ENCODE results near the gene MAGOH. TPM values are rescaled to one million over a fixed set of nuclear protein-coding genes. Genes with fewer than 3 reads are reported as not detected.

MAGOH gene
- total RNA-seq, 4 donors from 2014 or later = 5.0 to 48.6 (median 23.5) TPM

DNA sequence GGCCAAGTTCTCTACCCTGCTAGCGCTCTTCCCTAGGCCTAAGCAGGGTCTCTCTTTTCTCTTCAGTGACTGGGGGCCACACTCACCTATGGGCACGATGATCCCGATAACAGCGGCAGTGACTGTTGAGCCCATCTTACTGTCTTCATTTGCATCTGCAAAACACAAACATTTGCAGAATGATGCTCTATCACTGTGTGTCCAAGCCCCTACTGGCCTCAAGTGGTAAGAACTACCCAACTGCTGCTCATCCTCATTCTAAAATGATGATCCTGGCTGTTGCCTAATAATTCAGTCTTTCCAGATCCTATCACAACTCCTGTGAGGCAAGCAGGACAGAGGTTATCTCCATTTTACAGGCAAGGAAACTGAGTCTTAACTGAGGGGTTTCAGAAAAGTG, 16.7 kb upstream of the MAGOH start:
- 95 to 100% methylated on average over 4 of the region's 4 CpGs for WGBS, 2 donors (ENCODE audit: low coverage in 1 of 2)
- intact Hi-C loops (cut with DNase I; ENCODE audit: low total_unique reads) = no loop called here
- H3K9me3 ChIP-seq = no peaks in the 10 kb centered on the region
- no peaks in the 10 kb centered on the region for H3K36me3 ChIP-seq
- TF ChIP-seq, protein P1, sequence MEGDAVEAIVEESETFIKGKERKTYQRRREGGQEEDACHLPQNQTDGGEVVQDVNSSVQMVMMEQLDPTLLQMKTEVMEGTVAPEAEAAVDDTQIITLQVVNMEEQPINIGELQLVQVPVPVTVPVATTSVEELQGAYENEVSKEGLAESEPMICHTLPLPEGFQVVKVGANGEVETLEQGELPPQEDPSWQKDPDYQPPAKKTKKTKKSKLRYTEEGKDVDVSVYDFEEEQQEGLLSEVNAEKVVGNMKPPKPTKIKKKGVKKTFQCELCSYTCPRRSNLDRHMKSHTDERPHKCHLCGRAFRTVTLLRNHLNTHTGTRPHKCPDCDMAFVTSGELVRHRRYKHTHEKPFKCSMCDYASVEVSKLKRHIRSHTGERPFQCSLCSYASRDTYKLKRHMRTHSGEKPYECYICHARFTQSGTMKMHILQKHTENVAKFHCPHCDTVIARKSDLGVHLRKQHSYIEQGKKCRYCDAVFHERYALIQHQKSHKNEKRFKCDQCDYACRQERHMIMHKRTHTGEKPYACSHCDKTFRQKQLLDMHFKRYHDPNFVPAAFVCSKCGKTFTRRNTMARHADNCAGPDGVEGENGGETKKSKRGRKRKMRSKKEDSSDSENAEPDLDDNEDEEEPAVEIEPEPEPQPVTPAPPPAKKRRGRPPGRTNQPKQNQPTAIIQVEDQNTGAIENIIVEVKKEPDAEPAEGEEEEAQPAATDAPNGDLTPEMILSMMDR (IDR thresholded peaks at IDR 0.05) = no peak
- TF ChIP-seq POLR2AphosphoS5 (IDR thresholded peaks at IDR 0.05) (no peak), POLR2A (IDR thresholded peaks at IDR 0.05) (no peak), EP300 (IDR thresholded peaks at IDR 0.05; ENCODE audit: low read depth) (no peak)
- DNase-seq = no peak
- H3K27ac ChIP-seq = no peak overlapping the region
- no peaks in the 10 kb centered on the region for H3K27me3 ChIP-seq
- H3K4me1 ChIP-seq = no peaks in the 10 kb centered on the region
- in situ Hi-C loops (cut with MboI; ENCODE audit: low pct_ligation_motif_present in 1 of 4, low pct_unique_long_range_greater_than_20kb in 1 of 4, low sequenced_read_pairs in 3 of 4) = no loop called here
- no peak overlapping the region for H3K4me3 ChIP-seq

DNA sequence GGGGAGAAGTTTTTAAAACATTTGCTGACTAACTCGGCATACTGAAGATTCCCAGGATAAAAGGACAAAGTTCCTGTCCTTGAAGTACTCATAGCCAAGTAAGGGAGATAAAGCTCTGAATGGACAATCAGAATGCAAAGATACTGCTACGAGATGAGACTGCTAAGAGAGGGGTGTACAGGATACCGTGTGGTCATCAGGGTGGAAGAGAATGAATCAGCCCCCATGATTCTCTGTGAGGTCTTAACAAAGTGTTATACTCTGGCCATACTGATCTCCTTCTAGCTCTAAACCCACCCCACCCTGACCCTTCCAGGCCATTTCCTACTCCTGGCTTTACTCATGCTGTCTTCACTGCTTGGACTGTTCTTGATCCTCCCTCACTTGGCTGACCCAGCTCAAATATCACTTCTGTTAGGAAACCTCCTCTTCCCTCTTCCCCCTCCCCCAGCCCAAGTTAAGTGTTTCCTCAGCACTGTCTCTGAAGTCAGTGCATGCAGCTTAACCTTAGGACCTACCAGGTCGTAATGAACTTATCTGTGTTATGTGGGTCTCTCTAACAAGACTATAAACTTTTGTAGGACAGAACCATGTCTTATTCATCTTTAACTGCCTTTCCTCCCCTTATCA, 15.8 kb upstream of the MAGOH start:
- Histone ChIP-seq H3K27ac (no peak overlapping the region), H3K4me1 (no peaks in the 10 kb centered on the region), H3K27me3 (no peaks in the 10 kb centered on the region), H3K9me3 (no peaks in the 10 kb centered on the region), H3K36me3 (no peaks in the 10 kb centered on the region), H3K4me3 (no peak overlapping the region)
- 80 to 83% methylated on average over 4 of the region's 4 CpGs for WGBS, 2 donors (ENCODE audit: low coverage in 1 of 2)
- in situ Hi-C loops (cut with MboI; ENCODE audit: low pct_ligation_motif_present in 1 of 4, low pct_unique_long_range_greater_than_20kb in 1 of 4, low sequenced_read_pairs in 3 of 4) = no loop called here
- intact Hi-C loops (cut with DNase I; ENCODE audit: low total_unique reads) = no loop called here
- TF ChIP-seq, protein P1 (IDR thresholded peaks at IDR 0.05) = no peak
- TF ChIP-seq EP300 (IDR thresholded peaks at IDR 0.05; ENCODE audit: low read depth) = no peak
- DNase-seq = no peak

DNA sequence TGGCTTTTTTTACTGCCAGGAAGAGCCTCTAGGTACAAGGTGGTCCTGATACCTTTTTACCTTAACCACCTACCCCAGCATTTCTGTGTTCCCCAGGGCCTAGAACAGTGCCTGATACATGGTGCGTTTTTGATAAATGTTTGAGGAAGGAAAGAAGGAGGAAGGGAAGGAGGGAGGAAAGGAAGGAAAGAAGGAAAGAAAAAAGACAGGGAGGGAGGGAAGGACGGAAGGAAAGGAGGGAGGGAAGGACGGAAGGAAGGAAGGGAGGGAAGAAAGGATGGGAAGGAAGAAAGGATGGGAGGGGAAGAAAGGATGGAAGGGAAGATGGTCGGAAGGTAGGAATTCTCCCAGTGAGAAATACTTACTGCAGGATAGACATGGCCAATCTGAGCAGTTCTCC, 12.0 kb upstream of the MAGOH start:
- in situ Hi-C loops (cut with MboI; ENCODE audit: low pct_ligation_motif_present in 1 of 4, low pct_unique_long_range_greater_than_20kb in 1 of 4, low sequenced_read_pairs in 3 of 4) (no loop called here), intact Hi-C loops (cut with DNase I; ENCODE audit: low total_unique reads) (no loop called here)
- Histone ChIP-seq H3K4me3 (no peak overlapping the region), H3K36me3 (no peaks in the 10 kb centered on the region), H3K9me3 (no peaks in the 10 kb centered on the region), H3K27me3 (no peaks in the 10 kb centered on the region), H3K27ac (no peak overlapping the region), H3K4me1 (no peaks in the 10 kb centered on the region)
- TF ChIP-seq, protein P1 (IDR thresholded peaks at IDR 0.05) = no peak
- DNase-seq = no peak
- 80 to 97% methylated on average over 4 of the region's 4 CpGs for WGBS, 2 donors (ENCODE audit: low coverage in 1 of 2)

DNA sequence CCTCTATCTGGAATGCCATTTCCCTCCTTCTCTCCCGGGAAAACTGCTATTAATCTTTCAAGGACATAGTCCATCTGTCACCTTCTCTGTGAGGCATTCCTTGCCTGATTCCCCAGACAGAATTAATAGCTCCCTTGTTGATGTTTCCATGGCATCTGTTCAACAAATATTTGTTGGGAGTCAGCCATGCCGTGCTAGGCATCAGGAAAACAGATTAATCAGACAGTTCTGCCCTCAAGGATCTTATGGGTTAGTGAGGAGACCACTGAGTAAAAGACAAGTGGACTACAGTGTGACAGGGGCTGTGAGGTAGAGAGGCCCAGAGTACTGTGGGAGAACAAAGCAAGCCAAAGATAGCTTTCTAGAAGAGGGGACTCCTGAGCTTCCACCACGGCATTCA, 11.4 kb upstream of the MAGOH start:
- Histone ChIP-seq H3K9me3 (no peaks in the 10 kb centered on the region), H3K27ac (no peak overlapping the region), H3K27me3 (no peaks in the 10 kb centered on the region), H3K4me3 (no peak overlapping the region), H3K4me1 (no peaks in the 10 kb centered on the region), H3K36me3 (no peaks in the 10 kb centered on the region)
- WGBS, 2 donors (ENCODE audit: low coverage in 1 of 2) = 68 to 94% methylated on average over 2 to 3 of the region's 3 CpGs
- in situ Hi-C loops (cut with MboI; ENCODE audit: low pct_ligation_motif_present in 1 of 4, low pct_unique_long_range_greater_than_20kb in 1 of 4, low sequenced_read_pairs in 3 of 4) = no loop called here
- no peak for DNase-seq
- intact Hi-C loops (cut with DNase I; ENCODE audit: low total_unique reads) = no loop called here
- TF ChIP-seq EP300 (IDR thresholded peaks at IDR 0.05; ENCODE audit: low read depth) (no peak), POLR2A (IDR thresholded peaks at IDR 0.05) (no peak), POLR2AphosphoS5 (IDR thresholded peaks at IDR 0.05) (no peak)
- TF ChIP-seq, protein P1 (IDR thresholded peaks at IDR 0.05) = no peak

Measured in transverse colon (tissue), 4 donors.